Psoas muscle (tissue), 8 donors: ENCODE data around the gene SCN5A. TPM values are rescaled to one million over a fixed set of nuclear protein-coding genes. Genes with fewer than 3 reads are reported as not detected.

Experiments used
- ATAC-seq, 4 donors: fragments of 200-7000 bp; cut with Tn5 transposase; one replicate each; pipeline ENCODE4 v1.9.1; 2020; ENCODE audit warnings: moderate library complexity in 3 of 4, mild to moderate bottlenecking in 2 of 4
- DNase-seq, 2 donors: peaks; one replicate each; pipeline ENCODE4 v3.0.0-alpha.2; 2020
- H3K27ac ChIP-seq: fragments of 200-600 bp; one replicate; pipeline ENCODE4 v1.8.0; 2022
- H3K27me3 ChIP-seq, 3 donors: fragments of 200-600 bp in 1 of 3; one replicate each; pipeline versions ENCODE4 v1.6.1 to v1.8.0; 2013 to 2022; ENCODE audit warnings: low read length in 2 of 3, mild to moderate bottlenecking in 2 of 3, moderate library complexity in 1 of 3; ENCODE audit not compliant: insufficient read depth in 3 of 3
- H3K36me3 ChIP-seq, 2 donors: fragments of 200-600 bp in 1 of 2; one replicate each; pipeline versions ENCODE4 v1.6.1 to v1.8.0; 2013 to 2022; ENCODE audit warnings: low read depth in 1 of 2, mild to moderate bottlenecking in 1 of 2, moderate library complexity in 1 of 2; ENCODE audit not compliant: insufficient read depth in 1 of 2
- H3K4me1 ChIP-seq: fragments of 200-600 bp; one replicate; pipeline ENCODE4 v1.8.0; 2022
- H3K4me3 ChIP-seq: fragments of 200-600 bp; one replicate; pipeline ENCODE4 v1.8.0; 2022; ENCODE audit warnings: mild to moderate bottlenecking
- H3K9me3 ChIP-seq: fragments of 200-600 bp; one replicate; pipeline ENCODE4 v1.8.0; 2022
- WGBS, 3 donors: extraction: QIAGEN DNeasy Blood & Tissue Kit; methylation state at CpG; one replicate each; pipeline versions ENCODE4 v1.1.6 to v1.1.7; 2013; 5-methylcytosine and 5-hydroxymethylcytosine counted together
- intact Hi-C, 2 donors: fragments of 100-400 bp; cut with DNase I; formaldehyde crosslinking; loops; one replicate each; pipeline versions ENCODE4 v1.11.0 to v1.14.2; 2022
- polyA plus RNA-seq, 3 donors: library from polyadenylated mRNA; stranded (reverse); fragments of 200-250 nt; gene quantifications; one replicate each; pipeline ENCODE4 v1.2.3, GENCODE V29; 2013
- total RNA-seq, 4 donors: library from RNA; stranded (reverse); fragmentation: NEBNext Ultra II Directional in 2 of 4; extraction: Animal tissue kit (Norgen Biotek cat#: 25700) in 2 of 4; gene quantifications; one replicate each; pipeline versions ENCODE4 v1.2.1 to v1.2.4, GENCODE V29; 2021 to 2023
- TF ChIP-seq, protein P1 (sequence below): fragments of 200-600 bp; IDR thresholded peaks from one replicate; pipeline ENCODE4 v1.8.0; 2022; ENCODE audit warnings: antibody characterized with exemption
- donor health status: healthy with polysubstance abuse.
- donor health status: DM: no; HTN: no; CAD: no; lungs with moderate emphysema.
- donor health status: Bipolar disorder and iron deficiency.
- donor health status: healthy.
- donor health status: DM: yes; HTN: yes; CAD: no.
- donor health status: DM: no; HTN: no; CAD: no.
- donor health status: DM: no; HTN: no; CAD: no.
- donor health status: DM: yes; HTN: yes; CAD: no.

Gene SCN5A
- total and polyA plus RNA-seq, 7 donors = 0.17 to 34.2 (median 5.7) TPM

DNA sequence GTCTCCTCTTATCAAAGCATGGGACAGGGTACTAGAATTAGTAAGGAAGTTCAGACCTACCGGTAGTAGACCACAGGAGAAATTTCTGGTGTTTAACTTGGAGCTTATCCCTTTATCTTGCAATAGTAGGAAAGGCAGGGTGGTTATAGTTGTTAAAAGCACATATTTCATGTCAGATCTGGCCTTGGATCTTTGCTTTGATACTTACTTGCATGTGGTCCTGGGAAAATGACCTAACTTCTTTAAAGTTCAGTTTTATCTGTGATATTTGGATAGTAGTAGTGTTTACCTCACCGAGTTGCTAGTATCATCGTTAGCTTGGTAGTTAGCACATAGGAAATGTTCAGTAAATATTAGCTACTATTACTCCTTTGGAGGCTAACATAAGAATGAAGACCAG is 137.9 kb downstream of the SCN5A start:
- DNase-seq = no peak
- no peak overlapping the region for H3K27ac ChIP-seq
- peaks cover 9 to 91% of the 10 kb centered on the region in 2 donors for H3K36me3 ChIP-seq
- H3K9me3 ChIP-seq = no peaks in the 10 kb centered on the region
- intact Hi-C loops = no loop called here
- WGBS, 3 donors = 74 to 81% (median 77%) methylated on average over 3 of the region's 3 CpGs
- H3K27me3 ChIP-seq = no peaks in the 10 kb centered on the region
- TF ChIP-seq, protein P1, sequence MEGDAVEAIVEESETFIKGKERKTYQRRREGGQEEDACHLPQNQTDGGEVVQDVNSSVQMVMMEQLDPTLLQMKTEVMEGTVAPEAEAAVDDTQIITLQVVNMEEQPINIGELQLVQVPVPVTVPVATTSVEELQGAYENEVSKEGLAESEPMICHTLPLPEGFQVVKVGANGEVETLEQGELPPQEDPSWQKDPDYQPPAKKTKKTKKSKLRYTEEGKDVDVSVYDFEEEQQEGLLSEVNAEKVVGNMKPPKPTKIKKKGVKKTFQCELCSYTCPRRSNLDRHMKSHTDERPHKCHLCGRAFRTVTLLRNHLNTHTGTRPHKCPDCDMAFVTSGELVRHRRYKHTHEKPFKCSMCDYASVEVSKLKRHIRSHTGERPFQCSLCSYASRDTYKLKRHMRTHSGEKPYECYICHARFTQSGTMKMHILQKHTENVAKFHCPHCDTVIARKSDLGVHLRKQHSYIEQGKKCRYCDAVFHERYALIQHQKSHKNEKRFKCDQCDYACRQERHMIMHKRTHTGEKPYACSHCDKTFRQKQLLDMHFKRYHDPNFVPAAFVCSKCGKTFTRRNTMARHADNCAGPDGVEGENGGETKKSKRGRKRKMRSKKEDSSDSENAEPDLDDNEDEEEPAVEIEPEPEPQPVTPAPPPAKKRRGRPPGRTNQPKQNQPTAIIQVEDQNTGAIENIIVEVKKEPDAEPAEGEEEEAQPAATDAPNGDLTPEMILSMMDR = no peak
- ATAC-seq = no peak
- no peaks in the 10 kb centered on the region for H3K4me1 ChIP-seq
- H3K4me3 ChIP-seq = no peak overlapping the region

DNA sequence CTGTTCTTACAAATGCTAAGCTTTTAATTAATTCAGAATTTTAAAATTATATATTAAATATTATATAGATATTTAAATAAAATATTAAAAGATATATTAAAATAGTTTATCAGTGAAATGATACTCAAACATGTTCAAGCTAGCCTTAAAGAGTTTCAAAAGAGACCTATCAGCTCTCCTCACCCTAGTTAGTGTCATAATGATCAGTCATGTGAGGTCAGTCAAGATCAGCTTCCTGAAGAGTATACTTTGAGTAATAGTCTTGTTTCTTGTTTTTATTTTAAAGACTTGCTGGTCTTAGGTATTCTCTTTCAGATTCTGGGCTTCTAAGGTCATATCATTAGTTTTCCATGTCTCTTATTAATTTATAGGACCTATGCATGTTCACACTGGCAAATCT is 138.9 kb downstream of the SCN5A start:
- Histone ChIP-seq H3K27ac (no peak overlapping the region), H3K9me3 (no peaks in the 10 kb centered on the region), H3K36me3 (peaks cover 9 to 97% of the 10 kb centered on the region in 2 donors), H3K4me3 (no peak overlapping the region), H3K27me3 (no peaks in the 10 kb centered on the region), H3K4me1 (no peaks in the 10 kb centered on the region)
- DNase-seq (no peak), ATAC-seq (no peak)
- intact Hi-C loops = no loop called here
- TF ChIP-seq, protein P1 = no peak

DNA sequence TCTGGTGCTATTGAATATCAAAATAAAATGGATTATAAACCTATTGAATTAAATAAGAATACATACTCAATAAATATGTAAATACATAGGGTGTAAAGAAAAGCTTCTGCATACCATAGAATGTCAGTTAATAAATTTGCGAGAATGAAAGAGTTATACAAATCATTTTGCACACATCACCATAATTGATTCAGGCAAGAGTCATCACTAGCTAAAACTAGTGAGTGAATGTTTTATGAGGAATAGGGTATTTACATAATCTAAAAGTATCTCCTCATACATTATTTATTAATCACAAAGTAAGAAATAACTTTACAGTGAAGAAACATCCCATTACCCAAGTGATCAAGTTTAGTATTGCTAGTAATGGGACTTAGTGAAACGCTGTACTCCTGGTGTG is 139.8 kb downstream of the SCN5A start:
- no peak for DNase-seq
- Histone ChIP-seq H3K27me3 (no peaks in the 10 kb centered on the region), H3K4me3 (no peak overlapping the region), H3K27ac (no peak overlapping the region), H3K9me3 (no peaks in the 10 kb centered on the region), H3K36me3 (peaks cover 9 to 98% of the 10 kb centered on the region in 2 donors), H3K4me1 (no peaks in the 10 kb centered on the region)
- TF ChIP-seq, protein P1 = no peak
- intact Hi-C loops = no loop called here
- no peak for ATAC-seq
- WGBS, 3 donors = 82 to 88% (median 84%) methylated on average over 2 of the region's 2 CpGs

DNA sequence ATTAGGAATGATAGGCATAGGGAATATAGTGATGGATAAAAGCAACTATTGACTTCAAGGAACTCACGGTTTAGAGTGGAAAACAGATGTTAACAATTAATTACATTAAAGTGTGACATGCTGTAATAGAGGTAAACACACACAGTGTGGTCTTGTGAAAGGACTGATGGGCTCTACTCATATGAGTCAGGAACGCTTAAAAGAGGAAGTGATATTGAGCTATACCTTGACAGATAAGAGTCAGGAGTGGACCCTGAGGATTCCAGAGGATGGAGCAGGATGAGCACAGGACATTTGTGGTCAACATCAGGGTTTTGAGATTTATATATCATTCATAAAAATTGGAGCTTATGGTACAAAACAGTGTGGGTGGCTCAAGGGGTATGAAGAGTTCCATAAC is 142.4 kb downstream of the SCN5A start:
- intact Hi-C loops = no loop called here
- no peak for ATAC-seq

More for the DNA sequence above, 142.4 kb downstream of the SCN5A start:
- Histone ChIP-seq H3K4me3 (no peak overlapping the region), H3K9me3 (no peaks in the 10 kb centered on the region), H3K36me3 (peaks cover 6 to 98% of the 10 kb centered on the region in 2 donors), H3K27me3 (no peaks in the 10 kb centered on the region), H3K4me1 (no peaks in the 10 kb centered on the region), H3K27ac (no peak overlapping the region)
- DNase-seq = no peak
- WGBS, 3 donors = 87 to 92% (median 91%) methylated on average over 2 of the region's 2 CpGs
- TF ChIP-seq, protein P1 = no peak
